ENCODE data around the gene CD37.

DNA sequence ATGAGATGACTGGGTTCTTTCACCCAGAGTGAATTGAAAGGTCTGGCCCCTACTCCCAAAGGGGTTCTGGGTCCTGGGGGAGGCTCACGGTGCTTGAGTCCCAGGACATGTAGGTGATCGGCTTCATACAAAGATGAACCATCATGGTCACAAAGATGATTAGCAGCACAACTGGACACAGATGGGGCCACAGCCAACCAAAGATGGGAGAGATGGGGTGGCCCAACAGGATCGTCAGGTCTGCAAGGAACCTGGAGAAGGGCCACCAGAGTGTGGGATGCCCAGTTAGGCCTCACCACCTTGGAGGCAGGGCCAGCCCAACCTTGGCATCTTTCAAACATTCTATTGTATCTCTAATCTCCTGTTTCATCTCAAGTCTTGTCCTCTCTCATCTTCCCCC is 44.7 kb upstream of the CD37 start:
- no peak for TF ChIP-seq POLR2AphosphoS5 (IDR thresholded peaks at IDR 0.05; ENCODE audit: low read depth)
- TF ChIP-seq EZH2phosphoT487 (IDR thresholded peaks at IDR 0.05; ENCODE audit: unreplicated experiment), result no peak
- TF ChIP-seq, protein P1, sequence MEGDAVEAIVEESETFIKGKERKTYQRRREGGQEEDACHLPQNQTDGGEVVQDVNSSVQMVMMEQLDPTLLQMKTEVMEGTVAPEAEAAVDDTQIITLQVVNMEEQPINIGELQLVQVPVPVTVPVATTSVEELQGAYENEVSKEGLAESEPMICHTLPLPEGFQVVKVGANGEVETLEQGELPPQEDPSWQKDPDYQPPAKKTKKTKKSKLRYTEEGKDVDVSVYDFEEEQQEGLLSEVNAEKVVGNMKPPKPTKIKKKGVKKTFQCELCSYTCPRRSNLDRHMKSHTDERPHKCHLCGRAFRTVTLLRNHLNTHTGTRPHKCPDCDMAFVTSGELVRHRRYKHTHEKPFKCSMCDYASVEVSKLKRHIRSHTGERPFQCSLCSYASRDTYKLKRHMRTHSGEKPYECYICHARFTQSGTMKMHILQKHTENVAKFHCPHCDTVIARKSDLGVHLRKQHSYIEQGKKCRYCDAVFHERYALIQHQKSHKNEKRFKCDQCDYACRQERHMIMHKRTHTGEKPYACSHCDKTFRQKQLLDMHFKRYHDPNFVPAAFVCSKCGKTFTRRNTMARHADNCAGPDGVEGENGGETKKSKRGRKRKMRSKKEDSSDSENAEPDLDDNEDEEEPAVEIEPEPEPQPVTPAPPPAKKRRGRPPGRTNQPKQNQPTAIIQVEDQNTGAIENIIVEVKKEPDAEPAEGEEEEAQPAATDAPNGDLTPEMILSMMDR (conservative IDR thresholded peaks at IDR 0.05; ENCODE audit: low read depth in 2 of 2), result no peak
- TF ChIP-seq, protein P2, sequence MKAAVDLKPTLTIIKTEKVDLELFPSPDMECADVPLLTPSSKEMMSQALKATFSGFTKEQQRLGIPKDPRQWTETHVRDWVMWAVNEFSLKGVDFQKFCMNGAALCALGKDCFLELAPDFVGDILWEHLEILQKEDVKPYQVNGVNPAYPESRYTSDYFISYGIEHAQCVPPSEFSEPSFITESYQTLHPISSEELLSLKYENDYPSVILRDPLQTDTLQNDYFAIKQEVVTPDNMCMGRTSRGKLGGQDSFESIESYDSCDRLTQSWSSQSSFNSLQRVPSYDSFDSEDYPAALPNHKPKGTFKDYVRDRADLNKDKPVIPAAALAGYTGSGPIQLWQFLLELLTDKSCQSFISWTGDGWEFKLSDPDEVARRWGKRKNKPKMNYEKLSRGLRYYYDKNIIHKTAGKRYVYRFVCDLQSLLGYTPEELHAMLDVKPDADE (IDR thresholded peaks at IDR 0.05), result no peak
- TF ChIP-seq, protein P3, sequence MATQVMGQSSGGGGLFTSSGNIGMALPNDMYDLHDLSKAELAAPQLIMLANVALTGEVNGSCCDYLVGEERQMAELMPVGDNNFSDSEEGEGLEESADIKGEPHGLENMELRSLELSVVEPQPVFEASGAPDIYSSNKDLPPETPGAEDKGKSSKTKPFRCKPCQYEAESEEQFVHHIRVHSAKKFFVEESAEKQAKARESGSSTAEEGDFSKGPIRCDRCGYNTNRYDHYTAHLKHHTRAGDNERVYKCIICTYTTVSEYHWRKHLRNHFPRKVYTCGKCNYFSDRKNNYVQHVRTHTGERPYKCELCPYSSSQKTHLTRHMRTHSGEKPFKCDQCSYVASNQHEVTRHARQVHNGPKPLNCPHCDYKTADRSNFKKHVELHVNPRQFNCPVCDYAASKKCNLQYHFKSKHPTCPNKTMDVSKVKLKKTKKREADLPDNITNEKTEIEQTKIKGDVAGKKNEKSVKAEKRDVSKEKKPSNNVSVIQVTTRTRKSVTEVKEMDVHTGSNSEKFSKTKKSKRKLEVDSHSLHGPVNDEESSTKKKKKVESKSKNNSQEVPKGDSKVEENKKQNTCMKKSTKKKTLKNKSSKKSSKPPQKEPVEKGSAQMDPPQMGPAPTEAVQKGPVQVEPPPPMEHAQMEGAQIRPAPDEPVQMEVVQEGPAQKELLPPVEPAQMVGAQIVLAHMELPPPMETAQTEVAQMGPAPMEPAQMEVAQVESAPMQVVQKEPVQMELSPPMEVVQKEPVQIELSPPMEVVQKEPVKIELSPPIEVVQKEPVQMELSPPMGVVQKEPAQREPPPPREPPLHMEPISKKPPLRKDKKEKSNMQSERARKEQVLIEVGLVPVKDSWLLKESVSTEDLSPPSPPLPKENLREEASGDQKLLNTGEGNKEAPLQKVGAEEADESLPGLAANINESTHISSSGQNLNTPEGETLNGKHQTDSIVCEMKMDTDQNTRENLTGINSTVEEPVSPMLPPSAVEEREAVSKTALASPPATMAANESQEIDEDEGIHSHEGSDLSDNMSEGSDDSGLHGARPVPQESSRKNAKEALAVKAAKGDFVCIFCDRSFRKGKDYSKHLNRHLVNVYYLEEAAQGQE (IDR thresholded peaks at IDR 0.05; ENCODE audit: unreplicated experiment), result no peak
- no peak for TF ChIP-seq STAT1 (IDR thresholded peaks at IDR 0.05; ENCODE audit: unreplicated experiment)
- no peak for TF ChIP-seq EZH2 (IDR thresholded peaks at IDR 0.05; ENCODE audit: low read depth, unreplicated experiment)
- no peak for TF ChIP-seq NANOG (IDR thresholded peaks at IDR 0.05; ENCODE audit: borderline replicate concordance)
- no peak for TF ChIP-seq CREB1 (CRISPR knock-in tag; IDR thresholded peaks at IDR 0.05; ENCODE audit: low read depth)
- no peak for TF ChIP-seq ZNF114 (CRISPR knock-in tag; IDR thresholded peaks at IDR 0.05)

All from GM23338 (cell line).